PFSK-1 (cell line): ENCODE measurements around the gene SLC13A5.

ENCODE experiments used
- FOXP2 ChIP-seq: optimal IDR thresholded peaks from 2 replicates; pipeline ENCODE3; 2011; ENCODE audit warnings: borderline replicate concordance, control low read depth, inconsistent platforms; ENCODE audit not compliant: insufficient read depth; ENCODE audit errors: extremely low read length, extremely low read depth
- POLR2AphosphoS5 ChIP-seq: IDR thresholded peaks from 2 replicates; pipeline ENCODE4 v1.6.1; 2012; ENCODE audit warnings: low read depth, mild to moderate bottlenecking, control low read depth, low read length, moderate library complexity
- SIN3A ChIP-seq: IDR thresholded peaks from 2 replicates; pipeline ENCODE4 v1.6.1; 2012; ENCODE audit warnings: mild to moderate bottlenecking, low read length, moderate library complexity, borderline replicate concordance; ENCODE audit not compliant: insufficient read depth
- TAF1 ChIP-seq: IDR thresholded peaks from 2 replicates; pipeline ENCODE4 v1.6.1; 2012; ENCODE audit warnings: low read length, control low read depth, borderline replicate concordance; ENCODE audit not compliant: insufficient read depth
- TF ChIP-seq, protein P1 (sequence below), 2 experiments: IDR thresholded peaks; 2 replicates each; pipeline versions ENCODE4 v1.6.1 to v1.8.0; 2011 to 2012; ENCODE audit warnings: low read depth in 2 of 2, low read length in 2 of 2, control low read depth in 1 of 2, inconsistent platforms in 1 of 2, mild to moderate bottlenecking in 1 of 2, moderate library complexity in 1 of 2; ENCODE audit not compliant: insufficient read depth in 1 of 2

DNA sequence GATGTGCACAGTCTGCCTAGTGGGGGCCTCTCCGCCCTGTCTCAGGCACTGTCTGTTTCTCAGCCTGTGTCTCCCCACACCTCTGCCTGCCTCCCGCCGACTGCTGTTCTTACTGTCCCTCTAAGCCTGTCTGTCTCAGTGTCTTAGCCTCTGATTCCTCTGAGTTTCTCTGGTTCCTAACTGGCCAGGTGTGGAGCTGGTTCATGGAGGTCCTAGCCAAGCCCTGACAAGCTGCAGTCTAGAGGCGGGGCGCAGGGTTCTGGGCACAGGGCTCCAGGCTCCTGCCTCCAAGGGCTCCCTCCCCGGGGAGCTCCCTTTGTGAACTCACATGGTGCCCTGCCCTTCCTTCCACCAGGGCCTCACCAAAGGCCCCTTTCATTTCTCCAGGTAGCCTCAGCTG is 42.2 kb downstream of the SLC13A5 start:
- TF ChIP-seq TAF1 (no peak), POLR2AphosphoS5 (no peak), SIN3A (no peak), FOXP2 (no peak)
- TF ChIP-seq, protein P1, sequence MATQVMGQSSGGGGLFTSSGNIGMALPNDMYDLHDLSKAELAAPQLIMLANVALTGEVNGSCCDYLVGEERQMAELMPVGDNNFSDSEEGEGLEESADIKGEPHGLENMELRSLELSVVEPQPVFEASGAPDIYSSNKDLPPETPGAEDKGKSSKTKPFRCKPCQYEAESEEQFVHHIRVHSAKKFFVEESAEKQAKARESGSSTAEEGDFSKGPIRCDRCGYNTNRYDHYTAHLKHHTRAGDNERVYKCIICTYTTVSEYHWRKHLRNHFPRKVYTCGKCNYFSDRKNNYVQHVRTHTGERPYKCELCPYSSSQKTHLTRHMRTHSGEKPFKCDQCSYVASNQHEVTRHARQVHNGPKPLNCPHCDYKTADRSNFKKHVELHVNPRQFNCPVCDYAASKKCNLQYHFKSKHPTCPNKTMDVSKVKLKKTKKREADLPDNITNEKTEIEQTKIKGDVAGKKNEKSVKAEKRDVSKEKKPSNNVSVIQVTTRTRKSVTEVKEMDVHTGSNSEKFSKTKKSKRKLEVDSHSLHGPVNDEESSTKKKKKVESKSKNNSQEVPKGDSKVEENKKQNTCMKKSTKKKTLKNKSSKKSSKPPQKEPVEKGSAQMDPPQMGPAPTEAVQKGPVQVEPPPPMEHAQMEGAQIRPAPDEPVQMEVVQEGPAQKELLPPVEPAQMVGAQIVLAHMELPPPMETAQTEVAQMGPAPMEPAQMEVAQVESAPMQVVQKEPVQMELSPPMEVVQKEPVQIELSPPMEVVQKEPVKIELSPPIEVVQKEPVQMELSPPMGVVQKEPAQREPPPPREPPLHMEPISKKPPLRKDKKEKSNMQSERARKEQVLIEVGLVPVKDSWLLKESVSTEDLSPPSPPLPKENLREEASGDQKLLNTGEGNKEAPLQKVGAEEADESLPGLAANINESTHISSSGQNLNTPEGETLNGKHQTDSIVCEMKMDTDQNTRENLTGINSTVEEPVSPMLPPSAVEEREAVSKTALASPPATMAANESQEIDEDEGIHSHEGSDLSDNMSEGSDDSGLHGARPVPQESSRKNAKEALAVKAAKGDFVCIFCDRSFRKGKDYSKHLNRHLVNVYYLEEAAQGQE (IDR thresholded peaks at IDR 0.05; ENCODE audit: insufficient read depth in 1 of 2, low read depth in 2 of 2, low read length in 2 of 2), result no peak
